COR-L47 (cell line): ENCODE data around the gene FBN1.

Experiments
- DNase-seq: peaks from one replicate; lab custom pipeline; 2025; lab: John Stamatoyannopoulos, UW

Gene FBN1

GRCh38 chr15:48553559-48553958 is 92.0 kb downstream of the FBN1 start:
- DNase-seq: no peak

GRCh38 chr15:48550822-48551525 is 94.5 kb downstream of the FBN1 start:
- DNase-seq: no peak

- DNase-seq: no peak
These were observed 97.1 kb downstream of the FBN1 start for GRCh38 chr15:48548455-48548854.

DNA sequence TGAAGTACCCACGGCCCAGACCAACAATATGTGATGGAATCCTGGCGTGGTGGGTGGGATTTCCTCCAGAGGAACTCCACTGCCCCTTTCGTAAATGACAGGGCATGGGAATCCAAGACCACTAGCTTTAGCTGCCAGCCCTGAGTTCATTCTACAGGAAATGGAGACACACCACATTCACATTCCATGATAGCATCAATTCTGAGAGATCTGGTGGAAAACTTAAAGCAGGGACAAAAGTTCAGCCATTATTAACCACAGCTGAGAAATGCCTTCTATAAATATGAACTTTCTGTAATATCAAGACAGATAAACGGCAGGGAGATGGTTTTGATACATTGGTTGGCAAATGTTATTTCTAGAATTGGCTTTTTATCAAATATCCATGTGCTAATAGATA is 98.2 kb downstream of the FBN1 start:
- no peak for DNase-seq

GRCh38 chr15:48546296-48546695 is 99.2 kb downstream of the FBN1 start:
- no peak for DNase-seq

DNA sequence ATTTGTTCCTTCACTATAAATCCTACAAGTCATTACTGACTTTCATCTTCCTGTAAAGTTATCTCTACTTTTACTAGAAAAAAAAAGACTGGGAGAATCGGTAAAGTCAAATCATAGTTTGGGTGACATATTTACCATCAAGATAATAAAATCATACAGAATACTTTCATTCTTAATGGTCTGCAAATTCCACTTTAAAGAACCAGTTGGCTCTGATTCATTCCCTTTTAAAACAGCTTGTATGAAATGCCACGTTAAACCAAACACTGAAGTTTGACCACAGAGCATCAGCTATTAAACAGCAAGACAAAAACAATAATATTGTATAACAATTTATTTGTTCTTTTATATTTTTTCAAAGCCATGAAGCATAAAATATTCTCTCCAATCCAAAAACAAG is 100.7 kb downstream of the FBN1 start:
- no peak for DNase-seq

- DNase-seq: no peak
These were observed 103.9 kb downstream of the FBN1 start for GRCh38 chr15:48541341-48542278.

DNA sequence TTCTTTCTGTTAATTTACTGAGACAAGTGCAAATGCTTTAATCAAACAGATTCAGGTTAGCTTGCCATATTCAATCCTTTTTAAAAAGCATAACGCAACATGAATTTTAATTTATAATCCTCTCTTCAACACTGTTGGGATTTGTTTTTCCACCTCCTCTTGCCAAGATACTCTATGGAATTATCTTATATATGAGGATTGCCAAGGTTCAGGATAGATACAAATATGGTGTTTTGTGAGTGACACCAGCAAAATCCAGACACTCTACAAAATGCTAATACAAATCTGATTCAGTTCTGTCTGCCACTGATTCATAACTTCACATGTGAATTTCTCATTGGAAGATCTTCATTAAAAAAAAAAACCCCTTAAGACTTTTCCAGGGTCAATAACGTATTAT is 104.8 kb downstream of the FBN1 start:
- no peak for DNase-seq

DNA sequence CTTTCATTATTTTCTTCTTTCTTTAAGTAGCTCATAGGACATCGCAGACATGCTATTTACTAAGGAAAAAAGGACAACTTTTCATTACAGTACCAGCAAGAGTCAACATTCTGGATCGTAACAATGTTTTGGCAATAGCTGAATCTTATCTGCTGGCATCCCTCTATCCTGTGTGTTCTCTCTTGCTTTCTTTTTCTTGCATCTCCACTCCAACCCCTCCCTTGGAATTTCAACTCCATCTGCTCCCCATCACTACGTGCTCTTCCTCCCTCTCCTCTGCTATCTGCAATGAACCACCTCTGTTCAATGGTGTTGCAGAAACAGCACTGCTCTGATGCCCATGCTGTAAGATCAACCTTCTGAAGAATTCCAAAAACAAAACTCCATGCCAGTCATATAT is 106.6 kb downstream of the FBN1 start:
- no peak for DNase-seq

- no peak for DNase-seq
These were observed 108.0 kb downstream of the FBN1 start for GRCh38 chr15:48537271-48538113.

GRCh38 chr15:48536681-48537091 is 108.8 kb downstream of the FBN1 start:
- no peak for DNase-seq

- DNase-seq: no peak
These were observed 111.5 kb downstream of the FBN1 start for GRCh38 chr15:48533982-48534381.

DNA sequence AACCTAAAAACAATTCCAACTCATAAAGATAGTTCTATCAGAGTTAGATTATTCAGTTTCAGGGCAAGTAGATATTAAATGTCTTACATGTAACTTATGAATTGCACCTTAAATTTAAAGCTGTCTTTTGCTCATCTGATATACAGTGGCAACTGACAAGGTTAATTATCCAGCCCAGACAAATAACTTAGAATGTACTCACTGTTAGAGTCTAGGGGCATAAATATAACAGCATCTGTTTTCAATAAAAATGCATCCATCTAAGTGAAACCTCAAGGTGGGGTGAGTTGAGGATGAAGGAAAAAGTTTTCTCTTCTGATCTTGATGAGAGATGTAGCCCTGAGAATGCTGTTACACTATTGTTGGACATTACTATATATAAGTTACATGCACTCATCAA is 112.6 kb downstream of the FBN1 start:
- no peak for DNase-seq

DNA sequence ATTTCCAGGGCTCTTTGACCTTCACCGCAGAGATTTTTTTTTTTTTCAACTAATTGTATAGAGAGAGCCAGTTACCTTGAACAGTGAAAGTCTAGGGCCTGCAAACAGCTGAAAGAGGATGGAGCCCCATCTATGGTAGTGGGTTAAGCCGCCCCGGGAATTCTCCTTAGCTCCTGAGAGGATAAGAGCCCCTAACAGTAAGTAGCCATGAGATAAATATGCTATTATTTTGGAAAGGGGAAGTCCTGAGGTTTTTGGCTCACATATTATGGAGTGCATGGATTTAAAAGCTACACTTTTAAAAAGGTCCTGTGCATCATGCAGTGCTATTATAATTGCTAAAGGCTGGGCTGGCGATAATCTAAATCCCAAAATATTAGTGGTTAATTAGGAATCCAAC is 115.0 kb downstream of the FBN1 start:
- DNase-seq: no peak

DNA sequence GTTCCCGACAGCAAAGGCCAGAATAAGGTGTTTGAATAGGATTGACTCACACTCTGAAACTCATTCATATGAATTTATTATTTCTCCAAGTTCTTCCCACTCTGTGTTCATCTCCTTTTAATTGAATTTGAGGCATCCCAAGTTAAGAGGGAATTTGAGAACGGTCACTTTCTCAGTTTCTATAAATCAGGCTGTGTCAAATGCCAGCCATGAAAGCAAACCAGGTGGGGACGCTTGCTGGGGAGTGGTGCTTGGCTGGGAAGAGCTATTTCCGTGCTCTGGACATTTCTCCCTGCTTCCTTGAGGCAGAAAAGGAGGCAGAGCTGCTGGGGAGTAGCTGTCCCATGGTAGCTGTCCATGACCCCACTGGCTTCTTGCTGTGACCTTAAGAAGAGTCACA is 116.6 kb downstream of the FBN1 start:
- no peak for DNase-seq

GRCh38 chr15:48527517-48527916 is 118.0 kb downstream of the FBN1 start:
- no peak for DNase-seq

GRCh38 chr15:48522911-48523310 is 122.6 kb downstream of the FBN1 start:
- no peak for DNase-seq

GRCh38 chr15:48522123-48522522 is 123.4 kb downstream of the FBN1 start:
- DNase-seq: no peak

DNA sequence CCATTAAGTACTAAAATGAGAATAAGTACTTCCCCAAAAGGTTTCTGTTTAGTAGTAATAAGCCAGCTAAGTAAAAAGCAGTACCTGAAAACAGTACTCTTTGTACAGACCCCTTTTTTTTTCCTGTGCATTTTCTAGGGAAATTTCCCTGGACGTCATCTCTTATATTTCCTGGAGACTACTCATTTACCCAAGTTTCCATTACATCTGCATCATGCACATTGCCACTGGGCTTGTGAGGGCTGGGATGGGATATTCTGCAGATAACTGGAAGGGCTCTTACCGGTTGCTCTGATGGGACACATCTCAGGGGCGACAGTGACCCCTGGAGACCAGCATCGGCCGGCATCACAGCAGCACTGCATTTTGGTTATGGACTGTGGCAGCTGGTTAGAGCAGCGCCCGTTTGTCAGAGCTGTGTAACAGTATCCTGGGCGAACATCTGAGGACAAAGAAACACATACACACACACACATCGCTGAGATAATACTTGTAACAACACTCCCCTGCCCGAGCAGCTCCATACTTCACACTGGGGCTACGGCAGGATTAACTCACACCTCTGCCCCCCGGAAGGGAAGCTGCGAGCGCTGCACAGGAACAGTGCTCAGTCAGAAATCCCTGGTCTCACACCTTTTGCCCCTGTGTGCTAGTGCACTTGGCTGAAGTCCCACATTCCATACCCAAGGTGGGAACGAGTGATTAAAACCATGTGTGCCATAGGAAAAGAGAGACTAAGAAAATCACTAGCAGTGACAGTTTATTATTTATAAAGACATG is 124.9 kb downstream of the FBN1 start:
- no peak for DNase-seq

- DNase-seq: no peak
These were observed 129.4 kb downstream of the FBN1 start for GRCh38 chr15:48516121-48516520.

GRCh38 chr15:48515500-48515899 is 130.0 kb downstream of the FBN1 start:
- DNase-seq: no peak
